Measurements from ENCODE around the gene ZFYVE28. TPM values are rescaled to one million over a fixed set of nuclear protein-coding genes. Genes with fewer than 3 reads are reported as not detected.

ZFYVE28 gene
- total RNA-seq, 1 donor from 2014 or later, result 11.3 TPM

- Histone ChIP-seq H3K27ac (no peak overlapping the region), H3K4me3 (no peak overlapping the region), H3K9me3 (no peaks in the 10 kb centered on the region), H3K27me3 (no peaks in the 10 kb centered on the region), H3K4me1 (no peaks in the 10 kb centered on the region), H3K36me3 (no peaks in the 10 kb centered on the region)
- no peak for DNase-seq (ENCODE audit: extremely low spot score in 2 of 2)
- TF ChIP-seq CTCF (IDR thresholded peaks at IDR 0.05), result no peak
- TF ChIP-seq POLR2AphosphoS5 (IDR thresholded peaks at IDR 0.05; ENCODE audit: insufficient read depth in 1 of 2, low read depth in 1 of 2), result no peak
- TF ChIP-seq POLR2A (IDR thresholded peaks at IDR 0.05), result no peak
- intact Hi-C loops (cut with DNase I), result no loop called here
Measured at GRCh38 chr4:2337131-2337723, 81.2 kb downstream of the ZFYVE28 start.

GRCh38 chr4:2336659-2337058 lies 81.8 kb downstream of the ZFYVE28 start:
- no peak for TF ChIP-seq POLR2AphosphoS5 (IDR thresholded peaks at IDR 0.05; ENCODE audit: insufficient read depth in 1 of 2, low read depth in 1 of 2)
- TF ChIP-seq CTCF (IDR thresholded peaks at IDR 0.05), result no peak
- TF ChIP-seq POLR2A (IDR thresholded peaks at IDR 0.05), result no peak
- no peak overlapping the region for H3K4me3 ChIP-seq
- no peaks in the 10 kb centered on the region for H3K9me3 ChIP-seq
- no peaks in the 10 kb centered on the region for H3K27me3 ChIP-seq
- no peaks in the 10 kb centered on the region for H3K36me3 ChIP-seq
- H3K27ac ChIP-seq, result no peak overlapping the region
- intact Hi-C loops (cut with DNase I), result no loop called here
- H3K4me1 ChIP-seq, result no peaks in the 10 kb centered on the region
- no peak for DNase-seq (ENCODE audit: extremely low spot score in 2 of 2)

- Histone ChIP-seq H3K4me1 (no peaks in the 10 kb centered on the region), H3K27me3 (no peaks in the 10 kb centered on the region), H3K9me3 (no peaks in the 10 kb centered on the region), H3K27ac (no peak overlapping the region), H3K4me3 (no peak overlapping the region), H3K36me3 (no peaks in the 10 kb centered on the region)
- DNase-seq (ENCODE audit: extremely low spot score in 2 of 2), result no peak
- no peak for TF ChIP-seq CTCF (IDR thresholded peaks at IDR 0.05)
- TF ChIP-seq POLR2A (IDR thresholded peaks at IDR 0.05), result no peak
- no peak for TF ChIP-seq POLR2AphosphoS5 (IDR thresholded peaks at IDR 0.05; ENCODE audit: insufficient read depth in 1 of 2, low read depth in 1 of 2)
- intact Hi-C loops (cut with DNase I), result no loop called here
Measured at GRCh38 chr4:2335729-2336101, 82.7 kb downstream of the ZFYVE28 start.

- intact Hi-C loops (cut with DNase I), result no loop called here
- no peak overlapping the region for H3K4me3 ChIP-seq
- H3K27ac ChIP-seq, result no peak overlapping the region
- H3K9me3 ChIP-seq, result no peaks in the 10 kb centered on the region
- no peak for TF ChIP-seq POLR2A (IDR thresholded peaks at IDR 0.05)
- no peak for TF ChIP-seq CTCF (IDR thresholded peaks at IDR 0.05)
- no peak for TF ChIP-seq POLR2AphosphoS5 (IDR thresholded peaks at IDR 0.05; ENCODE audit: insufficient read depth in 1 of 2, low read depth in 1 of 2)
- H3K4me1 ChIP-seq, result no peaks in the 10 kb centered on the region
- no peaks in the 10 kb centered on the region for H3K27me3 ChIP-seq
- H3K36me3 ChIP-seq, result no peaks in the 10 kb centered on the region
- no peak for DNase-seq (ENCODE audit: extremely low spot score in 2 of 2)
Measured at GRCh38 chr4:2334826-2335728, 83.4 kb downstream of the ZFYVE28 start.

Data from vagina (tissue), 2 donors.